Myometrial cell (primary cell): ENCODE results near the gene DIAPH2. TPM values are rescaled to one million over a fixed set of nuclear protein-coding genes. Genes with fewer than 3 reads are reported as not detected.

Source experiments
- total RNA-seq: library from RNA; depleted of rRNA; stranded (reverse); fragments of >200 nt; gene quantifications from 2 replicates; pipeline ENCODE4 v1.2.3, GENCODE V29; 2015

Gene DIAPH2
- total RNA-seq = 9.5 and 12.4 TPM in 2 replicates

GRCh38 chrX:96684339-96685209 lies at the start of gene DIAPH2:
DIAPH2 (plus strand) TSS chrX:96684842.

GRCh38 chrX:96883608-96884007 lies 199.0 kb downstream of the DIAPH2 start, which contains the start of gene RPA4:
RPA4 (plus strand) TSS chrX:96883908; CDS start chrX:96884311, 403 bp downstream.

Other genes with a start within 250 kb of the DIAPH2 start
- under 0.01 TPM in 1 of 2 replicates, not detected in the other for gene RPA4, start 199.1 kb downstream of the DIAPH2 start, total RNA-seq